WTC11 (cell line): ENCODE data around the gene DDAH2.

Experiments used
- ETV6 ChIP-seq: sonication (generic); formaldehyde crosslinking; IDR thresholded peaks from 2 replicates; pipeline ENCODE4 v1.8.1; 2022; ENCODE audit warnings: mild to moderate bottlenecking, missing genetic modification reagents
- GABPB1 ChIP-seq: sonication (generic); formaldehyde crosslinking; IDR thresholded peaks from 2 replicates; pipeline ENCODE4 v1.8.1; 2023; ENCODE audit warnings: mild to moderate bottlenecking, missing genetic modification reagents
- ZNF121 ChIP-seq: sonication (generic); formaldehyde crosslinking; IDR thresholded peaks from 2 replicates; pipeline ENCODE4 v1.8.0; 2023; ENCODE audit warnings: missing genetic modification reagents
- TF ChIP-seq, protein P1 (sequence below): sonication (generic); formaldehyde crosslinking; IDR thresholded peaks from 2 replicates; pipeline ENCODE4 v1.8.0; 2022; ENCODE audit warnings: mild to moderate bottlenecking, missing genetic modification reagents
- TF ChIP-seq, protein P2 (sequence below): fragments of 200-600 bp; IDR thresholded peaks from 2 replicates; pipeline ENCODE4 v1.8.0; 2022; ENCODE audit warnings: antibody characterized with exemption
- TF ChIP-seq, protein P3 (sequence below): sonication (generic); formaldehyde crosslinking; IDR thresholded peaks from 2 replicates; pipeline ENCODE4 v1.8.1; 2022; ENCODE audit warnings: low read depth, missing genetic modification reagents, borderline replicate concordance
- TF ChIP-seq, protein P4 (sequence below): fragments of 250-450 bp; sonication (Bioruptor Pico); conservative IDR thresholded peaks from 2 replicates; pipeline ENCODE4 v1.9.0; 2021; ENCODE audit warnings: mild to moderate bottlenecking
- TF ChIP-seq, protein P5 (sequence below): sonication (generic); formaldehyde crosslinking; IDR thresholded peaks from 2 replicates; pipeline ENCODE4 v1.8.0; 2022; ENCODE audit warnings: mild to moderate bottlenecking, missing genetic modification reagents
- TF ChIP-seq, protein P6 (sequence below): sonication (generic); formaldehyde crosslinking; IDR thresholded peaks from 2 replicates; pipeline ENCODE4 v1.8.1; 2023; ENCODE audit warnings: mild to moderate bottlenecking, missing genetic modification reagents, moderate library complexity

DNA sequence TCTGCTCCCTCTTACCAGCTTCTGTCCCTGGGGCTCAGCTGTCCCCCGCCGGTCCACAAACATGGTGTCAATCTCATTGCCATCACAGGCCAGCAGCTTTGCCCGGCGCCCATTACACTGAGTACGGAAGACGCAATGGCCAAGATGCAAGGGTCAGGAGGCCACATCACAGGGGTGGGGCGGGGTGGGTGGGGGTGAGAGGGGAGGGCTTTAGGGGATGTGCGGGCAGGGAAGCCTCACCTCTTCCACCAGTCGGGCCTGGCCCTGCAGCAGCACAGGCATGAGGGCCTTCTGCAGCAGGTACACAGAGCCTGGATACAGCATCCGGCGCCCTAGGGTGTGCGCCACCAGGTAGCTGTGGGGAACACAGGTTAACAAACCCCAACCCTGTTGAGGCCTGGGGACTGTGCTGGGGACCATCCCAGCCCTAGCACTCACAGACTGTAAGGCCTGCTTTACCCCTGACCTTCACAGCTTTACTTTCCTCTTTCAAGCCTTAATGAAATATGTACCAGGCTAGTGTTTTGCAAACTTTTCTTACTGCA lies 37.5 kb downstream of the DDAH2 start:
- TF ChIP-seq, protein P1, sequence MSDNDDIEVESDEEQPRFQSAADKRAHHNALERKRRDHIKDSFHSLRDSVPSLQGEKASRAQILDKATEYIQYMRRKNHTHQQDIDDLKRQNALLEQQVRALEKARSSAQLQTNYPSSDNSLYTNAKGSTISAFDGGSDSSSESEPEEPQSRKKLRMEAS (CRISPR knock-in tag) = no peak
- TF ChIP-seq, protein P2, sequence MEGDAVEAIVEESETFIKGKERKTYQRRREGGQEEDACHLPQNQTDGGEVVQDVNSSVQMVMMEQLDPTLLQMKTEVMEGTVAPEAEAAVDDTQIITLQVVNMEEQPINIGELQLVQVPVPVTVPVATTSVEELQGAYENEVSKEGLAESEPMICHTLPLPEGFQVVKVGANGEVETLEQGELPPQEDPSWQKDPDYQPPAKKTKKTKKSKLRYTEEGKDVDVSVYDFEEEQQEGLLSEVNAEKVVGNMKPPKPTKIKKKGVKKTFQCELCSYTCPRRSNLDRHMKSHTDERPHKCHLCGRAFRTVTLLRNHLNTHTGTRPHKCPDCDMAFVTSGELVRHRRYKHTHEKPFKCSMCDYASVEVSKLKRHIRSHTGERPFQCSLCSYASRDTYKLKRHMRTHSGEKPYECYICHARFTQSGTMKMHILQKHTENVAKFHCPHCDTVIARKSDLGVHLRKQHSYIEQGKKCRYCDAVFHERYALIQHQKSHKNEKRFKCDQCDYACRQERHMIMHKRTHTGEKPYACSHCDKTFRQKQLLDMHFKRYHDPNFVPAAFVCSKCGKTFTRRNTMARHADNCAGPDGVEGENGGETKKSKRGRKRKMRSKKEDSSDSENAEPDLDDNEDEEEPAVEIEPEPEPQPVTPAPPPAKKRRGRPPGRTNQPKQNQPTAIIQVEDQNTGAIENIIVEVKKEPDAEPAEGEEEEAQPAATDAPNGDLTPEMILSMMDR = no peak
- TF ChIP-seq GABPB1 (CRISPR knock-in tag) (no peak), ETV6 (CRISPR knock-in tag) (no peak), ZNF121 (no peak)
- TF ChIP-seq, protein P3, sequence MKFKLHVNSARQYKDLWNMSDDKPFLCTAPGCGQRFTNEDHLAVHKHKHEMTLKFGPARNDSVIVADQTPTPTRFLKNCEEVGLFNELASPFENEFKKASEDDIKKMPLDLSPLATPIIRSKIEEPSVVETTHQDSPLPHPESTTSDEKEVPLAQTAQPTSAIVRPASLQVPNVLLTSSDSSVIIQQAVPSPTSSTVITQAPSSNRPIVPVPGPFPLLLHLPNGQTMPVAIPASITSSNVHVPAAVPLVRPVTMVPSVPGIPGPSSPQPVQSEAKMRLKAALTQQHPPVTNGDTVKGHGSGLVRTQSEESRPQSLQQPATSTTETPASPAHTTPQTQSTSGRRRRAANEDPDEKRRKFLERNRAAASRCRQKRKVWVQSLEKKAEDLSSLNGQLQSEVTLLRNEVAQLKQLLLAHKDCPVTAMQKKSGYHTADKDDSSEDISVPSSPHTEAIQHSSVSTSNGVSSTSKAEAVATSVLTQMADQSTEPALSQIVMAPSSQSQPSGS (CRISPR knock-in tag) = no peak
- TF ChIP-seq, protein P4, sequence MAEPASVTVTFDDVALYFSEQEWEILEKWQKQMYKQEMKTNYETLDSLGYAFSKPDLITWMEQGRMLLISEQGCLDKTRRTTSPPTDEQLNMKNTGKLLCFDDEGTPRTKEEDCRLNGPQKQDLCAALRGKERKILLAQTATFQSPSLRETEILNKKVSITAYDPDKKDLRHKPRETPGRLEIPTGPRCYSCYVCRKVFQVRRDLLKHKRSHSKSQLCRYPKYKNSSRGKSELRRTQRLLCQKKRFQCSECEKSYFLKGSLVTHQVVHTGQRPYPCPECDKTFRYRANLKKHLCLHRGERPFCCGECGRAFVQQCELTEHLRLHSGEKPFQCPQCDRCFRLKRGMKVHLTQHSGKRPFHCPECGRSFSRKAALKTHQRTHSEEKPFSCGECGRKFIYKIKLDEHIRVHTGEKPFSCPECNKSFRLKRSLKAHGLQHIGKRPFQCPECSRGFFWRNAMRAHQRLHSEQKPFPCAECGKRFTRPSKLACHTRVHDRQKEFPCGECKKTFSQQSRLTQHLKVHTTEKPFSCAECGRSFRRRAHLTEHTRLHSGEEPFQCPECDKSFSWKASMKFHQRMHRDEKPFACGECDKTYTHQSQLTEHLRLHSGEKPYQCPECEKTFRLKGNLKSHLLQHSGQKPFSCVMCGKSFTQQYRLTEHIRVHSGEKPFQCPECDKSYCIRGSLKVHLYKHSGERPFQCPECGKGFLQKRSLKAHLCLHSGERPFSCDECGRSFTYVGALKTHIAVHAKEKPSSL (CRISPR knock-in tag) = no peak
- TF ChIP-seq, protein P5, sequence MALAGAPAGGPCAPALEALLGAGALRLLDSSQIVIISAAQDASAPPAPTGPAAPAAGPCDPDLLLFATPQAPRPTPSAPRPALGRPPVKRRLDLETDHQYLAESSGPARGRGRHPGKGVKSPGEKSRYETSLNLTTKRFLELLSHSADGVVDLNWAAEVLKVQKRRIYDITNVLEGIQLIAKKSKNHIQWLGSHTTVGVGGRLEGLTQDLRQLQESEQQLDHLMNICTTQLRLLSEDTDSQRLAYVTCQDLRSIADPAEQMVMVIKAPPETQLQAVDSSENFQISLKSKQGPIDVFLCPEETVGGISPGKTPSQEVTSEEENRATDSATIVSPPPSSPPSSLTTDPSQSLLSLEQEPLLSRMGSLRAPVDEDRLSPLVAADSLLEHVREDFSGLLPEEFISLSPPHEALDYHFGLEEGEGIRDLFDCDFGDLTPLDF (CRISPR knock-in tag) = no peak
- TF ChIP-seq, protein P6, sequence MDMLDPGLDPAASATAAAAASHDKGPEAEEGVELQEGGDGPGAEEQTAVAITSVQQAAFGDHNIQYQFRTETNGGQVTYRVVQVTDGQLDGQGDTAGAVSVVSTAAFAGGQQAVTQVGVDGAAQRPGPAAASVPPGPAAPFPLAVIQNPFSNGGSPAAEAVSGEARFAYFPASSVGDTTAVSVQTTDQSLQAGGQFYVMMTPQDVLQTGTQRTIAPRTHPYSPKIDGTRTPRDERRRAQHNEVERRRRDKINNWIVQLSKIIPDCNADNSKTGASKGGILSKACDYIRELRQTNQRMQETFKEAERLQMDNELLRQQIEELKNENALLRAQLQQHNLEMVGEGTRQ = no peak
